Erythroblast (primary cell): Measurements from ENCODE around the gene TTC39B.

Source experiments
- GATA1 ChIP-seq: IDR thresholded peaks from 2 replicates; pipeline ENCODE4 v1.6.1; 2011; ENCODE audit warnings: low read depth, mild to moderate bottlenecking, control low read depth, low read length, moderate library complexity
- POLR2A ChIP-seq: IDR thresholded peaks from 2 replicates; pipeline ENCODE4 v1.6.1; 2011; ENCODE audit warnings: mild to moderate bottlenecking, low read length

- no peak for TF ChIP-seq POLR2A
- no peak for TF ChIP-seq GATA1
Observed at GRCh38 chr9:15115041-15115440, 192.0 kb downstream of the TTC39B start.
